Measurements from ENCODE around the gene DNAJB13.

DNAJB13 gene, protein sequence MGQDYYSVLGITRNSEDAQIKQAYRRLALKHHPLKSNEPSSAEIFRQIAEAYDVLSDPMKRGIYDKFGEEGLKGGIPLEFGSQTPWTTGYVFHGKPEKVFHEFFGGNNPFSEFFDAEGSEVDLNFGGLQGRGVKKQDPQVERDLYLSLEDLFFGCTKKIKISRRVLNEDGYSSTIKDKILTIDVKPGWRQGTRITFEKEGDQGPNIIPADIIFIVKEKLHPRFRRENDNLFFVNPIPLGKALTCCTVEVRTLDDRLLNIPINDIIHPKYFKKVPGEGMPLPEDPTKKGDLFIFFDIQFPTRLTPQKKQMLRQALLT

DNA sequence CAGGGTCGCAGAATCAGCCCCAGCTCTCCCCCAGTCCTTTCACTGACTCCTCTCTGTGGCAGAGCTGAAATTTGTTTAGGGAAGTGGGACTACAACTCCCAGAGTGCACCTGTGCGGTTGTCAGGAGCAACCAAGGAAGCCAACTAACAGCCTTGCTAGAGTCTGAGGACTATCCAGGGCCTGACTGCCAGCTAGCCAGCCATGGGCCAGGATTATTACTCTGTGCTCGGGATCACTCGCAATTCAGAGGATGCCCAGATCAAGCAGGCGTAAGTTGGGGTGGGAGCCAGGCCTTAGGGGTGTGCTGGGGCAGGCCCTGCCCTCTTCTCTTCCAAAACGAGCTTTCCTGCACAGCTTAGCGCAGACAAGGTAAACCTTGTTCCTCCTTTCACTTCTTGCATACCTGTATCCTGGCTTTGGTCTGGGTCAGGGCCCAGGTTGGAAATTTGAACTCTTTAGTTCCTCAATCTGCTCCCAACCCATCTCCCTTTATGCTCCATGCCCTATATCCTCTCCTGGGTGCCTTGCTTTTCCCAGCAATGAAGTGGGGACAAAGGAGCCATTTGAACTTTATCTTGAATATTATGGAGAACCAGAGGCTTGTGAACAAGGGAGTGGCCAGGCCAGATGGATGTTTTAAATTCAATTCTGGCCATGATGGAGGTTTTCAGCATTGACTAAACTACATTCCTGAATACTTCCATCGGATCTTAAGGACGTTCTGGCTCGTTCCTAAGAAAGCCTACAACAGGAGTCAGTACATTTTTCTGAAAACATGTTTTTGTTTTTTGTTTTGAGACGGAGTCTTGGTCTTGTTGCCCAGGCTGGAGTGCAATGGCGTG lies at the start of gene DNAJB13:
Gene DNAJB13, plus strand, starts transcription at position 158 of the 842 bp plus-strand sequence. Its CDS starts 44 bp downstream, at position 202.
- Histone ChIP-seq H3K4me1 (ENCODE audit: control insufficient read depth, insufficient read depth, low read length) (no peaks in the 10 kb centered on the region), H3K27ac (ENCODE audit: low read depth, low read length) (no peak within 1 kb of the TSS), H3K36me3 (ENCODE audit: control insufficient read depth, insufficient read depth, low read length) (no peaks in the 10 kb centered on the region), H3K4me3 (ENCODE audit: low read length) (no peak within 1 kb of the TSS), H3K27me3 (ENCODE audit: control insufficient read depth, insufficient read depth, low read length) (no peaks in the 10 kb centered on the region), H3K9ac (ENCODE audit: low read length) (no peak within 1 kb of the TSS)

DNA sequence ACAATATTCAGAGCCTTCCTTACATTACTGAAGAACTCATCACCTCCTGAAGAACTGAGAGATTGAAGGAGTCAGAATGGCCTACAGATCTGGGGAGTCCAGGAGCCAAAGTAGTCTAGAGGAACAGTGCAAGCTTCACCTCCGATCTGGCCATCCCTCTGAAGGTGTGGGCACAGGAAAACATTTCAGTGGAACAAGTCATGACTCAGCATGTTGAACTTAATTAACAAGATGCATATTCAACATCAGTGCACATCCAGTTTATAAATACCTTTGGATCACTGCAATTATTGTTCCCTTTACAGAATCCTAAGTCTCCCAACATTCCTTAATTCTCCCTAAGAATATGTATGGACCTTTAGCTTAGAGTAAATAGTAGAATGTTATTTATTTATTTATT lies 48.5 kb upstream of the DNAJB13 start:
- Histone ChIP-seq H3K27me3 (ENCODE audit: control insufficient read depth, insufficient read depth, low read length) (no peaks in the 10 kb centered on the region), H3K27ac (ENCODE audit: low read depth, low read length) (no peak overlapping the region), H3K4me1 (ENCODE audit: control insufficient read depth, insufficient read depth, low read length) (no peaks in the 10 kb centered on the region), H3K4me3 (ENCODE audit: low read length) (no peak overlapping the region), H3K36me3 (ENCODE audit: control insufficient read depth, insufficient read depth, low read length) (peaks cover 10% of the 10 kb centered on the region), H3K9ac (ENCODE audit: low read length) (no peak overlapping the region)

- H3K4me1 ChIP-seq (ENCODE audit: control insufficient read depth, insufficient read depth, low read length) = no peaks in the 10 kb centered on the region
- H3K27me3 ChIP-seq (ENCODE audit: control insufficient read depth, insufficient read depth, low read length) = no peaks in the 10 kb centered on the region
- H3K36me3 ChIP-seq (ENCODE audit: control insufficient read depth, insufficient read depth, low read length) = peaks cover 4% of the 10 kb centered on the region
- H3K4me3 ChIP-seq (ENCODE audit: low read length) = no peak overlapping the region
- no peak overlapping the region for H3K27ac ChIP-seq (ENCODE audit: low read depth, low read length)
- H3K9ac ChIP-seq (ENCODE audit: low read length) = no peak overlapping the region
These were observed 43.6 kb upstream of the DNAJB13 start for GRCh38 chr11:73907191-73907590.

DNA sequence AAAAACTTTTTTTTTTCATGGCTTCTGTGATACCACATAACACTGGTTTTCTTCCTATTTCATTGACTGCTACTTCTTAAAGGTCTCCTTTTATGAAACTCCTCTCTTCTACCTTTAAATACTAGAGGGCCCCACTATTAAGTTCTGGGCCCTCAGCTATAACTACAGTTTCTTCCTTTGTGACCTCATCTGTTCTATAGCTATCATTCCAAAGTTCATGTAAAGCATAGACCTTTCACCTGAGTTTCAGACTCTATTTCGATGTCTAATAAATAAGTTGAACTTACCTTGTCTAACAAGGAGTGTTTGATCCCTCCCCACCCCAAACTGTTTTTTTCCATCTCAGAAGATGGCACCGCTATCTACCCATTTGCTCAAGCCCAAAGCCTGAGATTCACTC lies 38.8 kb upstream of the DNAJB13 start:
- Histone ChIP-seq H3K4me3 (ENCODE audit: low read length) (no peak overlapping the region), H3K27ac (ENCODE audit: low read depth, low read length) (no peak overlapping the region), H3K27me3 (ENCODE audit: control insufficient read depth, insufficient read depth, low read length) (no peaks in the 10 kb centered on the region), H3K4me1 (ENCODE audit: control insufficient read depth, insufficient read depth, low read length) (no peaks in the 10 kb centered on the region), H3K36me3 (ENCODE audit: control insufficient read depth, insufficient read depth, low read length) (peaks cover 14% of the 10 kb centered on the region), H3K9ac (ENCODE audit: low read length) (no peak overlapping the region)

GRCh38 chr11:73913472-73913871 lies 37.4 kb upstream of the DNAJB13 start:
- Histone ChIP-seq H3K36me3 (ENCODE audit: control insufficient read depth, insufficient read depth, low read length) (peaks cover 14% of the 10 kb centered on the region), H3K27me3 (ENCODE audit: control insufficient read depth, insufficient read depth, low read length) (no peaks in the 10 kb centered on the region), H3K9ac (ENCODE audit: low read length) (no peak overlapping the region), H3K4me3 (ENCODE audit: low read length) (no peak overlapping the region), H3K4me1 (ENCODE audit: control insufficient read depth, insufficient read depth, low read length) (no peaks in the 10 kb centered on the region), H3K27ac (ENCODE audit: low read depth, low read length) (no peak overlapping the region)

DNA sequence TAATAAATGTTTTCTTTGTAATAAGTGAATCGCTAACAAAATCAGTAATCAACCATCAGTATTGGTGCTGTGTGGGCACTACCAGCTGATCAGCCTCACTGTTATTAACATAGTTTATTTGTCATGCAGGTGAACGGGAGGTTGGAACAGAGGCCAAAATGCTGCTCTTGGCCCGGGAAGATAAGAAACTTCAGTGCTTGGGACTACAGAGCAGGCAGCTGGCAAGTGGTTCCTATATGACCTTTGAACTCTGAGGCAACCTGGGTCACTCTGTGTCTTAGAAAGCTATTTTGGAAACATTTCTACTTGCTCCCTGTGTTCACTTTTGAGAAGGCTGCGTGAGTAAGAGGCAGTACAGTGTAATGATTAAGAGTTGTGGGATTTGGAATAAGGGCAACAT lies 36.5 kb upstream of the DNAJB13 start:
- H3K36me3 ChIP-seq (ENCODE audit: control insufficient read depth, insufficient read depth, low read length) = peaks cover 20% of the 10 kb centered on the region
- no peaks in the 10 kb centered on the region for H3K4me1 ChIP-seq (ENCODE audit: control insufficient read depth, insufficient read depth, low read length)
- no peak overlapping the region for H3K4me3 ChIP-seq (ENCODE audit: low read length)
- no peaks in the 10 kb centered on the region for H3K27me3 ChIP-seq (ENCODE audit: control insufficient read depth, insufficient read depth, low read length)
- no peak overlapping the region for H3K27ac ChIP-seq (ENCODE audit: low read depth, low read length)
- H3K9ac ChIP-seq (ENCODE audit: low read length) = no peak overlapping the region

- Histone ChIP-seq H3K36me3 (ENCODE audit: control insufficient read depth, insufficient read depth, low read length) (peaks cover 22% of the 10 kb centered on the region), H3K27ac (ENCODE audit: low read depth, low read length) (no peak overlapping the region)
These were observed 34.4 kb upstream of the DNAJB13 start for GRCh38 chr11:73916435-73916834.

DNA sequence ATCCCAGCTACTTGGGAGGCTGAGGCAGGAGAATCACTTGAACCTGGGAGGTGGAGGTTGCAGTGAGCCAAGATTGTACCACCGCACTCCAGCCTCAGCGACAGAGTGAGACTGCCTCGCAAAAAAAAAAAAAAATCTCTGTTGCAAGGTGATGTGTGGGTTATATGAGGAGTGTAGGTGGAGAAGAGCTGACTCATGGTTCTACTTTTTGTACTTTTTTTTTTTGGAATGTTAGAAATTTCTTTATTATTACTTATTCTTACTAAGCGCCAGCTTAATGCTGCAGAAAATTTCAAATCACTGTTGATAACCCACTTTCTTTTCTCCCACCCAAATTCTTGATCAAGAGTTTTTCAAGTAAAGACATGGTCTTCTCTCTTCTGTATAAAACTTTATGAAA lies 29.6 kb upstream of the DNAJB13 start:
- no peak overlapping the region for H3K9ac ChIP-seq (ENCODE audit: low read length)
- no peaks in the 10 kb centered on the region for H3K27me3 ChIP-seq (ENCODE audit: control insufficient read depth, insufficient read depth, low read length)
- no peak overlapping the region for H3K27ac ChIP-seq (ENCODE audit: low read depth, low read length)
- H3K36me3 ChIP-seq (ENCODE audit: control insufficient read depth, insufficient read depth, low read length) = peaks cover 11% of the 10 kb centered on the region
- H3K4me3 ChIP-seq (ENCODE audit: low read length) = no peak overlapping the region
- no peaks in the 10 kb centered on the region for H3K4me1 ChIP-seq (ENCODE audit: control insufficient read depth, insufficient read depth, low read length)

More at GRCh38 chr11:73916435-73916834, 34.4 kb upstream of the DNAJB13 start:
- Histone ChIP-seq H3K4me3 (ENCODE audit: low read length) (no peak overlapping the region), H3K27me3 (ENCODE audit: control insufficient read depth, insufficient read depth, low read length) (no peaks in the 10 kb centered on the region), H3K9ac (ENCODE audit: low read length) (no peak overlapping the region), H3K4me1 (ENCODE audit: control insufficient read depth, insufficient read depth, low read length) (no peaks in the 10 kb centered on the region)

DNA sequence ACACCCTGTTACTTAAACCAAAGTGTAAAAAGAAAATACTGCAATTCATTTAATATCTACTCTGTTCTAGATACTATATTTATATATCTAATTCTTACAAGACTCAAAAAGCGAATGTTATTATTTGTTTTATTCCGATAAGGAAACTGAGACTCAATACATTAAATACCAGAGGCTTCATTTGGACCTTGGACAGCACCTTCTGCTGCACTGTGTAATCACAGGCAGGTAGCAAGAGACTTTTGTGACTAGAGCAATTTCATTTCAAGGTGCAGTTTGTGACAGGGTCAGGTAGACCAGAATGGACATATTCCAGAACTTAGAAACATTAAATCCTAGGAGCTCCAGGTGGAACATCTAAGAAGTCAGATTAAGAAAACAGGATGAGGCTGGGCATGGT lies 21.4 kb upstream of the DNAJB13 start:
- peaks cover 10% of the 10 kb centered on the region for H3K36me3 ChIP-seq (ENCODE audit: control insufficient read depth, insufficient read depth, low read length)
- H3K27me3 ChIP-seq (ENCODE audit: control insufficient read depth, insufficient read depth, low read length) = no peaks in the 10 kb centered on the region
- no peak overlapping the region for H3K4me3 ChIP-seq (ENCODE audit: low read length)
- H3K9ac ChIP-seq (ENCODE audit: low read length) = no peak overlapping the region
- no peak overlapping the region for H3K27ac ChIP-seq (ENCODE audit: low read depth, low read length)
- no peaks in the 10 kb centered on the region for H3K4me1 ChIP-seq (ENCODE audit: control insufficient read depth, insufficient read depth, low read length)

GRCh38 chr11:73931039-73931645 lies 19.7 kb upstream of the DNAJB13 start:
- Histone ChIP-seq H3K27me3 (ENCODE audit: control insufficient read depth, insufficient read depth, low read length) (no peaks in the 10 kb centered on the region), H3K9ac (ENCODE audit: low read length) (no peak overlapping the region), H3K4me1 (ENCODE audit: control insufficient read depth, insufficient read depth, low read length) (no peaks in the 10 kb centered on the region), H3K27ac (ENCODE audit: low read depth, low read length) (no peak overlapping the region), H3K36me3 (ENCODE audit: control insufficient read depth, insufficient read depth, low read length) (peaks cover 10% of the 10 kb centered on the region), H3K4me3 (ENCODE audit: low read length) (no peak overlapping the region)

- Histone ChIP-seq H3K4me3 (ENCODE audit: low read length) (no peak overlapping the region), H3K4me1 (ENCODE audit: control insufficient read depth, insufficient read depth, low read length) (no peaks in the 10 kb centered on the region), H3K36me3 (ENCODE audit: control insufficient read depth, insufficient read depth, low read length) (peaks cover 8% of the 10 kb centered on the region), H3K9ac (ENCODE audit: low read length) (no peak overlapping the region), H3K27me3 (ENCODE audit: control insufficient read depth, insufficient read depth, low read length) (no peaks in the 10 kb centered on the region), H3K27ac (ENCODE audit: low read depth, low read length) (no peak overlapping the region)
These were observed 18.9 kb upstream of the DNAJB13 start for GRCh38 chr11:73931951-73932350.

- Histone ChIP-seq H3K4me1 (ENCODE audit: control insufficient read depth, insufficient read depth, low read length) (no peaks in the 10 kb centered on the region), H3K27me3 (ENCODE audit: control insufficient read depth, insufficient read depth, low read length) (no peaks in the 10 kb centered on the region), H3K36me3 (ENCODE audit: control insufficient read depth, insufficient read depth, low read length) (peaks cover 4% of the 10 kb centered on the region), H3K27ac (ENCODE audit: low read depth, low read length) (no peak overlapping the region), H3K9ac (ENCODE audit: low read length) (no peak overlapping the region), H3K4me3 (ENCODE audit: low read length) (no peak overlapping the region)
These were observed 18.0 kb upstream of the DNAJB13 start for GRCh38 chr11:73932781-73933180.

Data from rectal smooth muscle tissue (tissue), 1 donor.